Rectal smooth muscle tissue (tissue), 1 donor: ENCODE data around the gene SRL.

Experiments used
- H3K27ac ChIP-seq: one replicate; pipeline ENCODE4 v1.7.0; 2013; ENCODE audit warnings: low read depth, low read length, inconsistent platforms
- H3K27me3 ChIP-seq: one replicate; pipeline ENCODE4 v1.7.0; 2013; ENCODE audit warnings: low read length; ENCODE audit not compliant: control insufficient read depth, insufficient read depth
- H3K36me3 ChIP-seq: one replicate; pipeline ENCODE4 v1.7.0; 2013; ENCODE audit warnings: low read length; ENCODE audit not compliant: control insufficient read depth, insufficient read depth
- H3K4me1 ChIP-seq: one replicate; pipeline ENCODE4 v1.7.0; 2013; ENCODE audit warnings: low read length; ENCODE audit not compliant: control insufficient read depth, insufficient read depth
- H3K4me3 ChIP-seq: one replicate; pipeline ENCODE4 v1.7.0; 2013; ENCODE audit warnings: low read length
- H3K9ac ChIP-seq: one replicate; pipeline ENCODE4 v1.7.0; 2013; ENCODE audit warnings: low read length

The SRL gene

GRCh38 chr16:4241928-4242283 lies at the start of gene SRL:
SRL (minus strand) TSS chr16:4242080; CDS start chr16:4242067, 13 bp downstream.
- no peaks in the 10 kb centered on the region for H3K27me3 ChIP-seq
- no peaks in the 10 kb centered on the region for H3K36me3 ChIP-seq
- no peak within 1 kb of the TSS for H3K27ac ChIP-seq
- H3K9ac ChIP-seq = no peak within 1 kb of the TSS
- H3K4me3 ChIP-seq = no peak within 1 kb of the TSS
- no peaks in the 10 kb centered on the region for H3K4me1 ChIP-seq

GRCh38 chr16:4290236-4290830 lies 48.5 kb upstream of the SRL start:
- H3K4me1 ChIP-seq = peaks cover 22% of the 10 kb centered on the region
- no peak overlapping the region for H3K27ac ChIP-seq
- H3K36me3 ChIP-seq = no peaks in the 10 kb centered on the region
- H3K4me3 ChIP-seq = no peak overlapping the region
- no peak overlapping the region for H3K9ac ChIP-seq
- no peaks in the 10 kb centered on the region for H3K27me3 ChIP-seq

- Histone ChIP-seq H3K9ac (no peak overlapping the region), H3K4me3 (no peak overlapping the region), H3K27me3 (no peaks in the 10 kb centered on the region), H3K36me3 (no peaks in the 10 kb centered on the region), H3K4me1 (peaks cover 13% of the 10 kb centered on the region), H3K27ac (no peak overlapping the region)
Measured at GRCh38 chr16:4288148-4288921, 46.5 kb upstream of the SRL start.

GRCh38 chr16:4285167-4285566 lies 43.3 kb upstream of the SRL start:
- no peaks in the 10 kb centered on the region for H3K36me3 ChIP-seq
- H3K27ac ChIP-seq = no peak overlapping the region
- no peaks in the 10 kb centered on the region for H3K27me3 ChIP-seq
- H3K9ac ChIP-seq = no peak overlapping the region
- no peak overlapping the region for H3K4me3 ChIP-seq
- no peaks in the 10 kb centered on the region for H3K4me1 ChIP-seq

GRCh38 chr16:4283939-4284338 lies 42.1 kb upstream of the SRL start:
- Histone ChIP-seq H3K4me1 (no peaks in the 10 kb centered on the region), H3K36me3 (no peaks in the 10 kb centered on the region), H3K27ac (no peak overlapping the region), H3K4me3 (no peak overlapping the region), H3K27me3 (no peaks in the 10 kb centered on the region), H3K9ac (no peak overlapping the region)

- Histone ChIP-seq H3K4me3 (no peak overlapping the region), H3K9ac (no peak overlapping the region), H3K27ac (no peak overlapping the region), H3K4me1 (no peaks in the 10 kb centered on the region), H3K36me3 (no peaks in the 10 kb centered on the region), H3K27me3 (no peaks in the 10 kb centered on the region)
Measured at GRCh38 chr16:4283441-4283840, 41.6 kb upstream of the SRL start.

- Histone ChIP-seq H3K27me3 (no peaks in the 10 kb centered on the region), H3K9ac (no peak overlapping the region), H3K4me1 (no peaks in the 10 kb centered on the region), H3K4me3 (no peak overlapping the region), H3K36me3 (no peaks in the 10 kb centered on the region), H3K27ac (no peak overlapping the region)
Measured at GRCh38 chr16:4280625-4281024, 38.7 kb upstream of the SRL start.

- Histone ChIP-seq H3K9ac (no peak overlapping the region), H3K27ac (no peak overlapping the region), H3K4me3 (no peak overlapping the region)
Measured at GRCh38 chr16:4277987-4278513, 36.2 kb upstream of the SRL start.

GRCh38 chr16:4275861-4276260 lies 34.0 kb upstream of the SRL start:
- H3K9ac ChIP-seq = no peak overlapping the region
- peaks cover 3% of the 10 kb centered on the region for H3K4me1 ChIP-seq
- no peak overlapping the region for H3K4me3 ChIP-seq
- H3K36me3 ChIP-seq = no peaks in the 10 kb centered on the region
- no peak overlapping the region for H3K27ac ChIP-seq
- no peaks in the 10 kb centered on the region for H3K27me3 ChIP-seq

More at GRCh38 chr16:4277987-4278513, 36.2 kb upstream of the SRL start:
- H3K36me3 ChIP-seq = no peaks in the 10 kb centered on the region
- peaks cover 3% of the 10 kb centered on the region for H3K4me1 ChIP-seq
- no peaks in the 10 kb centered on the region for H3K27me3 ChIP-seq

- H3K4me1 ChIP-seq = peaks cover 3% of the 10 kb centered on the region
- no peaks in the 10 kb centered on the region for H3K36me3 ChIP-seq
- peak overlapping the region; percentile 72 for H3K4me3 ChIP-seq
- peak overlapping the region; percentile 38 for H3K9ac ChIP-seq
- no peaks in the 10 kb centered on the region for H3K27me3 ChIP-seq
- H3K27ac ChIP-seq = peak overlapping the region; percentile 73
Measured at GRCh38 chr16:4273858-4274311, 32.0 kb upstream of the SRL start.

- Histone ChIP-seq H3K9ac (no peak overlapping the region), H3K36me3 (no peaks in the 10 kb centered on the region), H3K27me3 (no peaks in the 10 kb centered on the region), H3K27ac (peak overlapping the region; percentile 58), H3K4me3 (peak overlapping the region; percentile 91), H3K4me1 (peaks cover 3% of the 10 kb centered on the region)
Measured at GRCh38 chr16:4272114-4272956, 30.5 kb upstream of the SRL start.
